HG03558 (cell line): ENCODE measurements around the gene SMPD2.

ENCODE experiments used
- ATAC-seq: cut with Tn5 transposase; IDR thresholded peaks from one replicate; pipeline ENCODE4 v1.9.1; 2021; ENCODE audit warnings: moderate number of reproducible peaks; ENCODE audit not compliant: unreplicated experiment; ENCODE audit errors: extremely low read depth

The SMPD2 gene

GRCh38 chr6:109446072-109446471, 5.5 kb downstream of the SMPD2 start:
- ATAC-seq: no peak

- no peak for ATAC-seq
Observed at GRCh38 chr6:109446541-109446940, 6.0 kb downstream of the SMPD2 start.

GRCh38 chr6:109447087-109447486, 6.6 kb downstream of the SMPD2 start:
- ATAC-seq: no peak

DNA sequence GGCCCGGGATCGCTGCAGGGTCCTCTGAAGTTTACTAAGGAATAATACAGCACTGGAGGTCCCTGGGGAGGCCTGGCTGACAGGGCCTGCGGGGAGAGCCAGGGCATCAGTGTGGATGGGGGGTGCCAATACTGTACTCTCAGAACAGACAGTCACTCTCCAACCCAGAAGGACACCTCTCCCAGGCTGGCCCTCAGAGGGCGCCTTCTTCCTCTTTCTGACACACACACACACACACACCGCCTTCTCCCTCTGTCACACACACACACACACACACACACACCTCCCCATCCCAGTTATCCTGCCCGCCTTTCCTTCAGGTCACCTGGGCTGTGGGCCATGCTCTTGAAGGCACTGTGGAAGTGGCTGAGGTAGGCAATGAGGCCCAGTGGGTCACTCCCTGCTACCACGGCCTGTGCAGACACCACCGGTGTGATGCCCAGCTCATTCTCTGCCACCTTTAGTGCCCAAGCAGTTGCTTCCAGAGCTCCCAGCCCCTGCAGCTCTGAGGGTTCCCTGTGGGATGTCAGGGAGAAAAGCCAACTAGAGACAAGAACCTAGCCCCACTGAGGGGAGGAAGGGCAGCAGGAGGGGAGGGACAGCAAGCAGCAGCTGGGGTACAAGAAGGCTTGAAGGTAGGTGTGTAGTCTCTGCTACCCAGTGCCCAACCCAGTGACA, 7.5 kb downstream of the SMPD2 start:
- ATAC-seq: no peak

- no peak for ATAC-seq
Observed at GRCh38 chr6:109448615-109449014, 8.1 kb downstream of the SMPD2 start.

GRCh38 chr6:109449064-109449794, 8.7 kb downstream of the SMPD2 start:
- no peak for ATAC-seq

DNA sequence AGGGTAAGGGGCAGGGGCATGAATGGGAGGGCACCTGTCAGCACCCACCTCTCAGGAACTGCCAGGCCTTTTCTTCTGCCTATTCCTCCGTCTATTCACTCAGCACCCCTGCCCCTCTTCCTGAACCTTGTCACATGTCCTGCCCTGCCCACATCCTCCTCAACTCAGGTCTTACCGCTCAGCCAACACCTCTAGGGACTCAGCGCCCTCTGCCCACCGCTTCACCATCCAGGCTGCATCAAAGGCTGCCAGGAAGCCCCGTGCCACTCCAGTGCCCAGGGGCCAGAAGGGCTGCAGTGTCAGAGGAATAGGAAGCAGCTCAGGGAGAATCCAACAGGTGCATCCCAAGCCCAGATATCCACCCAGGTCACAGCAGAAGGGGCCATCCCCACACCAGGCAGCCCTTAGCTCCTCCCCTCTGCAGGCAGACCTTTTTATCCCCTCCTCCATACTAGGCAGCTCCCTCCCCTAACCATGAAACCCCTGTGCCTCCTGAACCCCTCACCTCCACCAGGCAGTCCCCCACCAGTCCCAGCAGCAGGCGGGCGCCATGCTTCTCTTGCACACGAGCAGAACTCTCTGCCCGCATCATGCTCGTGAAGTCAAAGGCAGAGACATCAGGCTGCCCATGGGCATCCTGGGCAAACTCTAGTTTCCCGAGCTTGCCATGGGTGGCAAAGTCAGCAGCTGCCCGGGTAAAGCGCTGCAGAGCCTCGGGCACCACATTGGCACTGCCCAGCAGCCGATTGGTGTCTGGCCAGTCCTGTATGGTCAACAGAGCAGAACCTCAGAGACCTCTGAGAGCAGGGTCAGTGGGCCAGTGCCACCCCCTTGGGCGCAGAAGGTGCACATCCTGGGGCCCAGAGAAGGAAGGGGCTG, 9.5 kb downstream of the SMPD2 start:
- no peak for ATAC-seq

DNA sequence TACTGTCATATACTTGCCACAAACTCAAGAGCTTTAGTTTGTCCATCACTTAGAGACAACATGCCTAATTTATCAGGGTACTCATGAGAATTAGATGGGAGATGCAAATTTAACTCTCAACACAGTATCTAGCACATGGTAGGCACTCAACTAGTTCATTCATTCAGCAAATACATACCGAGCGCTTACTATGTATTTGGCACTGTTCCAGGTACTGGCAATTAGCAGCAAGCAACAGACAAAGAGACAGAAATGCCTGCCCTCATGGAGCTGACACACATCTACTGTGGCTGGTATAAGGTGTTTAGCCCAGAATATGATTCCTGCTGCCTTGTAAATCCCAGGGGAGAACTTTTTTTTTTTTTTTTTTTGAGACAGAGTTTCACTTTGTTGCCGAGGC, 10.3 kb downstream of the SMPD2 start:
- no peak for ATAC-seq

DNA sequence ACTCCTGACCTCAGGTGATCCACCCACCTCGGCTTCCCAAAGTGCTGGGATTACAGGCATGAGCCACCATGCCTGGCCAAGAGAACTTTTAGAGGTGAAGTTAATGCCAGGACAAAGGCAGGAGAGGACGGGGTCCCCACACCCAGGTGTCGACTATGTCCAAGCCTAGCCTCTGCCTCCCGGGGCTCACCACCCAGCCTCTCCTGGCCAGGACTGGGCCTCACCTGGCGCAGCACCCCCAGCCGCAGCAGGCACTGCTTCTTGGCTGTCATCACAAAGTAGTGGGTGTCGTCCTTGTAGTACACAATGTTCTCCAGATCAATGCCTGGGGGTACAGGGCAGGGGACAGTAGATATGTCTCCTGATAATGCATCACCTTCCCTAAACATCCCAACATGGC, 10.9 kb downstream of the SMPD2 start:
- no peak for ATAC-seq

DNA sequence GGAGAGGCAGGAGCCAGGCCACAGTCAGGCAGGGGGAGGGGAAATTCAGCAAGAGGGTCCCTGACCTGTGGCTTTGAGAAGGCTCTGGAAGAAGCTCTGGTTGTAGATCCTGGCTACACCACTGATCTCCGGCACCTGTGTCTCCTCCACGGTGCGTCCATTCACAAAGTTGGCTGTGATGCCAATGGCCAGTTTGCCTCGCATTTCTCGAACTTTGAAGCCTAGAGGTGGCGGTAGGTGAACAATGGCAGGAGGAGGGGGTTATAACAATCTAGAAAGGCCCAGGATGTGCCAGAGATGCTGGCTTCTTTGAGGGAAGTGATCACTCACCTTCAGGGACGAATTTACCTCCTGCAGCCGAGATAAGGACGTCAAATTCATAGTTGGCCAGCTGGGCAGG, 11.7 kb downstream of the SMPD2 start:
- ATAC-seq: no peak

GRCh38 chr6:109453156-109453555, 12.6 kb downstream of the SMPD2 start:
- no peak for ATAC-seq

DNA sequence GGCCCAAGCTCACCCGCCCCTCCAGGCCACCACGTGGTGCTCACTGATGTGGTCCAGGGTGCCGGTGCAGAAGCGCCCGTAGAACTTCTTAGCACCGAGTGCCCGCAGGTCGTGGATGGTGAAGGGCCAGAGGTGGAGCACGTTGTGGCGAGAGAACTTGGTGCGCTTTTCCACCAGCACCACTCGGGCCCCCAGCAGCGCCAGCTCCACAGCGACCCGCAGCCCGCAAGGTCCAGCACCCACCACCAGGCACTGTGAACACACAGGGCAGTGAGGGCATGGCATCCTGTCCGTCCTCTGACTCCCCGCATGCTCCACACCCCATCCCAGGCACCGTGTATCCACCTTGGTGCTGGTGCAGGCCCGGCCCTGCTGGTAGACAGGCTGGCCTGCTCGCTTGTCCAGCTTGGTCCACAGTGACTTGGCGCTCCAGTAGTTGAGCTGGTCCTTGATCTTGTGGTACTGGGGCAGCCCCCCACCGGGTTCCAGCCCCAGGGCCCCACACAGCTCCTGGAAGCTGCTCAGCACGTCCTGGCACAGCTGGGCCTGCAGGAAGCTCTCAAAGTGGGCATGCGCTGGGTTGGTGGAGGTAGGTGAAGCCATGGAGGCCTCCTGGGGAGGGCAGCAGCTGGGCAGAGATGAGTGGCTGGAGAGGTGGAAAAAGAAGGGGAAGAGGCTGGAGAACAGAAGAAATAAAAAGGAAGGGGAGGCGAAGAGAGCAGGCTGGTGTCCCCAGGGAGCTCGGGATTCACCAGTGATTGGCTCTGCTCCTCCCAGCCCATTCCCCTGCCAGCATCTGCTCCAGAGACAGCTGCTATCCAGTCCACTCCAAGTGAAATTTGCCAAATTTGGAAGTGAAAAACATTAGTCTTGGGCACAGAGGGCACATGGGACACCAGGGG, 13.3 kb downstream of the SMPD2 start:
- ATAC-seq: no peak

DNA sequence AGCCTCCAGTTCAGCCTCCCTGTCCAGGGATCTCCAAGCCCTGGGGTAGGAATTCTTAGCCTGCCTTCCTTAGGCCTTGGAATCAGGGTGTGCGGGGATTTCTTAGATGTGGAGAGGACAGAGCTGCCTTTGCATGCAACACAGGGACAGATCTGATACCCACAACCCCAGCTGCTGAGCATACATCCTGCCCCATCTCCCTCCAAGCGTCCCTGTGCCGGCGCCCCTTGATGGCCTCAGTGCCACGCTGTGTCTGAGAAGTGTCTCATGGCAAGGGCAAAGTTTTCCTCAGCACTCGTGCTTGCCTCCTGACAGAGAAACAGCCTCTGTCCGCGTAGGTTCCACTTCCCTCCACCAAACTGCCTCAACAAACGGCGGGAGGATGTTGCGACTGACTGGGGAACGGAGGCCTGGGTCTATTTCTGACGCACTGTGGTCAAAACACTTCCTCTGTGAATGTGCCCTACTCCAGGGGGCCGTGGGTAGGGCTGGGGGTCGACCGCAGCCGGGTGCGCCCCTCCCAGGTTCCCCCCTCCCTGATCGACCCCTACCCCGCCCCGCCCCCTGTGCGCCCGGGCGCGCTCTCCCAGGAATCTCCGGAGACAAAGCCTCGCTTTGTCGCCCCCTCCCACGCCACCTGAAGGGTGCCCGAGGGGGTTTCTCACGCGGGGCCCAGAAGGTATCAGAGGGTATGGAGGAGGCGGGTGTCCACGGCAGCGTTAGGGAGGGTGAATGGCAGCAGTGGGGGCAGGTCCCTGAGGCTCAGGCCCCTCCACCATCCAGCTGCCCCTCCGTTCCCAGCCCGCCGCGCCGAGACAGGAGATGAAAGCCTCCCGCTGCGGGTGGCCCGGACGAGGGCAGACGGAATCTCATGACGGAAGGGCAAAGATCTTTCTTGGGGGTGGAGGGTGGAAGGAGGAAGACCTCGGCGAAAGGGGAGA, 14.2 kb downstream of the SMPD2 start:
- ATAC-seq: no peak

DNA sequence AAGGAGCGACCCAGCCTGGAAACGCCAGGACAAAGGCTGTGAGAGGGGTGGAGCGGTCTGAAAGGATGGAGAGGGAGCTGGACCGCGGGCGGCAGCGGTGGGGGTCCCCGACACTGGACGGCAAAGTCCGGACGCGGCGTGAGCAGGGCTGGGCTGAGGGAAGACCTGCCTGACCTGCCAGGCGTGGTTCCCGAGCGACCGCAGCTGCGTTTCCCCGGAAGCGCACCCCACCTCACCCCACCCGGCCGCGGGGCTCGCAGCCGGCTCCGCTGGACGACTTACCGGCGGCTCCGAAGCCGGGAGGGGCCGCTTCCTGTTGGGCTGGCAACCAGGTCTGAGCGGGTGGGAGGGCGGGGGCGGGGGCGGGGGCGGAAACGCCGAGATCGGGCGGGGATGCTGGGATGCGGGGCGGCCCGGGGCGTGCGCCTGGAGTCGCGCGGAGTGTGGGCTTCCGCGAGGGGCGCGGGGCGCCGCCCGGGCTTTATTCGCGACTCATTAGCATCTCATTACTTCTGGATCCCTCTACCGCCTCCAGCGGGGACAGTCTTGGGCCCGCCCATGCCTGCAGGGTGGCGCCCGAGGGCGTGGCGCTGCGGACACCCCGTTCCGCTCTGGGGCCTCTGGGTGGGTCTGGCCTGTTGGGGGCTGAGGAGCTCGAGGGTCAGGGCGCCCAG, 15.1 kb downstream of the SMPD2 start, which contains the start of gene MICAL1:
TSS of gene MICAL1 (minus strand) at position 336 of the 674 bp plus-strand sequence. CDS start 1,576 bp downstream, outside the sequence.
- peak; percentile 41 for ATAC-seq

GRCh38 chr6:109456111-109456583, 15.6 kb downstream of the SMPD2 start:
- no peak for ATAC-seq

DNA sequence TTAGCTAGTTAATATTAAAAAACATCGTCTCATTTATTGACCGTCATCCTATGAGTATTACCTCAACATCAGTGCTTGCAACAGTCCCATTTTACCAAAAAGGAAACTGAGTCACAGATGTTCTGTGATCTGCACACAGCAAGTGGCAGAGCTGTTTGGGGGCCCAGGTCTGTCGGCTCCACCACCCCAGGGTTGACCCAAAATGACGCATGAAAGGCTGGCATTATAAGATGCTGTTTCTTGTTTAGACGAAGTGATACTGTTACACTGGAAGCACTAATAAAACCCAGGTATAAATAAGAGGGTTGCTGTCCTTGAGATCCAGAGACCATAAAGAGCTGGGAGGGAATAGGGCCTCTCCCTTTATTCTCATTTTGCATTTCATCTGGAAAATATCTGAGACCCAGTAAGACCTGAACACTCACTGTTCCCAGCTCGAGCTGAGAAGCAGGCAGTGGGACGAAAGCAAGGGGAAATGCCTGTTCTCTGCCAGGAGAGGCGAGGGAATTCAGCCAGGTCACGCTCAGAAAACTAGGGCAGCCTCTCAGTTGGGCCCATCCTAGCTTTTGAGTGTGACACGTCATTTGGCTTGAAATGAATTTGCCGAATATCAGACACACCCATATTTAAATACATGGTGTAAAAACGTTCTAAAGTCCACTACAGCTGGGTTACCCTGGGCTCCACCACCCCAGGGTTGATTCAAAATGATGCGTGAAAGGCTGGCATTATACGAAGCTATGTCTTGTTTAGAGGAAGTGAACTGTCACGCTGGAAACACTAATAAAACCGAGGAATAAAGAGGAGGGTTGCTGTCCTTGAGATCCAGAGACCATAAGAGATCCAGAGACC, 16.4 kb downstream of the SMPD2 start:
- no peak for ATAC-seq

DNA sequence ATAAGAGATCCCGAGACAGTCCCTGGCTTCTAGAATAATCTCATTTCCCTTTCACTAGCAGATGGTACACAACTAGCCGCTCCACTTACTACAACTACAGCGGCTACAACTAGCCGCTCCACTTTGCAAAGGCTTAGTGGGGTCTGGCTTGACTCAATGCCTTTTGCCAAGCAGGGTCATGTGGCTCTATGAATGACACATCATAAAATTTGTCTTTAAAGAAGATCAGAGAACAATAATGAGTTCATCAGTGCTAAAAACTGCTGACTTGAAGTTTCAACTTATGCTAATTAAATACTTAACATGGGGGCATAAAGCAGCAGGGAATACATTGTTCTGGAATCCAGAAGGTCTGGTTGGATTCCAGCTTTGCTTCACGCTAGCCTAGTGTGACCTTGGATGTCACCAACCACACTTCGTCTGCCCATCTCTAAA, 17.1 kb downstream of the SMPD2 start:
- ATAC-seq: no peak
